Left cardiac atrium (tissue), 4 donors: ENCODE data around the gene NTM. TPM values are rescaled to one million over a fixed set of nuclear protein-coding genes. Genes with fewer than 3 reads are reported as not detected.
A peak's percentile ranks its signal among the peaks of the same experiment; 100 is the strongest.

Experiments
- ATAC-seq, 2 donors: fragments of 200-7000 bp; cut with Tn5 transposase; one replicate each; pipeline ENCODE4 v1.9.1; 2020; ENCODE audit warnings: mild to moderate bottlenecking in 2 of 2, moderate library complexity in 2 of 2
- DNase-seq: peaks from one replicate; pipeline ENCODE4 v3.0.0-alpha.2; 2020
- intact Hi-C, 2 donors: fragments of 100-400 bp; cut with DNase I; formaldehyde crosslinking; loops; one replicate each; pipeline versions ENCODE4 v1.14.1 to v1.15.1; 2022 to 2023
- total RNA-seq, 2 donors: library from RNA; stranded (reverse); fragmentation: NEBNext Ultra II Directional; extraction: Animal tissue kit (Norgen Biotek cat#: 25700); gene quantifications; one replicate each; pipeline ENCODE4 v1.2.1, GENCODE V29; 2021
- donor health status: DM: no; HTN: yes; CAD: no.
- donor health status: DM: no; HTN: yes; CAD: no; lungs with severe emphysema.
- donor health status: DM: yes; HTN: yes; CAD: no.
- donor health status: Dilated cardiomyopathy.

The NTM gene
- total RNA-seq, 2 donors from 2014 or later: 21.5 to 37.4 TPM

DNA sequence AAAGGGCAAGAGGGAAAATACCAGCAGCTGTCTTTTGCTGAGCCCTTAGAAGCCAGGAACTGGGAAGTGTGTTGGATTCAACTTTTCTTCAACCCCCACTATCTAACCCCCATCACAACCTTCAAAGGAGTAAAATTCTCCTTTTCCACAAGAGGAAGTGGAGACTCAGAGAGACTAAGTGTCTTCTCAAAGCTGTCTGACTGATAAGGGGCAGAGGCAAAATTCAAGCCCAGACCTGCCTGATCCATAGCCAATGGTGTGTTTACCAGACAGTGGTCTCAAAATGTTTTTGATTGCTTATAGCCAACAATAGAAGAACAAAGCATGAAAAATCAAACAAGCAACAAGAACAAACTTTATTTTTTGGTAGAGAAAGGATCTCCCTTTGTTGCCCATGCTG is 707.0 kb downstream of the NTM start:
- no peak for ATAC-seq
- DNase-seq: no peak
- intact Hi-C loops: no loop called here

DNA sequence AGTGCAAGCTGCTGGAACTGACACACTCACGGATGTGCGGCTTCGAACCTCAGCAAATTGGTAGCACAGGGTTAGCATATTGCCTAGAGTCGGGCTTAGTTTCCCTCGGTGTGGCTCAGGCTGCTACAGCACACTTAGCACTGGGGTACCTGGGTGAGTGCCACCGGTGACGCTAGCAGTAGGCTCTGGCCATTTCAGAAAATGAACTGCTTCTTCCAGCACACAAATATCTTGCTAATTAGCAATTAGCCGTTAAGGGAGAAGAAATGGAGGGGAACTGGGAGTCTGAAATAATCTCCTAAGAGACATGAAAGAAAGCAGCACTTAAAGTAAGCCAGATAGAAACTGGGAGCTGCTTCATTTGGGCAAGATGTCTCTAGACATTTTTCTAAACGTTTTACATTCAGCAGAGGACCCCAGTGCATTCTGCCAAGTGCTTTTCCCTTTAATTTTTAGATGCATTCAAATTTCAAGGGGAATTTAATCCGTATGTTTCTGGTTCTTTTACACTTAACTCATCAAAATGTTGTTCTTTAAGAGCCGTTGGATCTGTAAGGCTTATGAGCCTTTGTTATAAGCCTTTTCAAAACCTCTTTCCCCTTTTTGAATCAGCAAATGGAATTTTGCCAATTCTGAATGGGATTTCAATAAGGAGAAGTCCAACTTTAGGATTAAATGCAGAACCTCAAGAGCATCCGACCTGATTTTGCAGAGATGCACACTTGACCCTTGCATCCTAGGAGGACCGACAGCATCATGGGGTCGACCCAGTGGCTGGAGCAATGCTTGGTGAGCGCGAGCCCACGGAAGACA is 708.1 kb downstream of the NTM start:
- no peak for ATAC-seq
- intact Hi-C loops: no loop called here
- no peak for DNase-seq

DNA sequence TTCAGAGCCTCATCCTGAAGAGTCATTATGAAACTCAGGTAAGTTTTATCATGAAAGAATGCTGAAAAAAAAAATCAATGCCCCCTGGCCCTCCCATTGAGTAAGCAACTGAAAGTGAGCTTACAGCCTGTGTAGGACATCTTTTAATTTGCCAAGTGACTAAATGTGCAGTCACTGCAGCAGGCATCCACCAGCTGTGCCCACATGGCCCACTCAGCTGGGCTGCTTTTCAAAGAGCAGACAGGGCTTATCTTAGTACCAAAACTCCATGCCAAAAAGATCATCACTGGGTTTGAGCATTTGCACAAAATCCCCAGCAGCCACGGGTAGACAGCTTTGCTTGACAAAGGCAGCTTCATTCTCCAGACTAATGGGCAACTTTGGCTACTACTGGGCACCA is 709.7 kb downstream of the NTM start:
- DNase-seq (no peak), ATAC-seq (peak in 1 of 2 donors; percentile 72)
- intact Hi-C loops: no loop called here

DNA sequence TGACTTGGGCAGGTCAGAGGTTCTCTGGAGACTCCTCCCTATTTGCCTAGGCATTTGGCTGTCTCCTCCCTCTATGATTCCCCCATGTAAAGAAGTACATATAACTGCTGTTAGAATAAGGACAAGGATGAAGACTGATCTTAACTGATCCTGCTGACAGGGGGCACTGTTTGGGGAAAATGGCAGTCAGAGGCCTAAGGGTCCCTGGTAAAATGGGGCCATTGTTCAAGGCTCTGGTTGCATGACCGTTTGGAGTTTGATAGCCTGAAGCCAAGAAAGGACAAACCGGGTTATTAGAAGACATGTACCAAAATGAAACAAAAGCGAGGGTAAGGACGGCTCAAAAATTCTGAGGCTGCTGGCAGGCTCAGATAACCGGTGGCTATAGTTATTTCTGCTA is 712.2 kb downstream of the NTM start:
- intact Hi-C loops: no loop called here
- no peak for ATAC-seq
- DNase-seq: no peak

DNA sequence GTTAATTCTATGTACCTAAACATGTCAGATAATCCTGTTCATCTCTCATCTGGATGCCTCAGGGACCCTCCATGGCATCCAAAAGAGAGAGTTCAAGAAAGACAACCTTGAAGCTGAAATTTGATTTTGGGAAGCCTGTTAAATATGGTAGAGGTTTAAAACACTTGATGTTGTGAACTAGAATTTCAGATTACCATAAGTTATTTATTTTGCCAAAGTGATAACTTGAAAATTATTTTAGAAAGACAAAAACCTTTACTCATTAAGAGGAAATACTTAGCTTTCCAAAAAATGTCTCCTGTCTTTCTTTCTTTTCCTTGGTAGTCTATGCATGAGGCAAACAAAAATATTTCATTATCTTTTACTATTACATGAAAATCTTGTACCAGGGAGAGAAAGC is 714.0 kb downstream of the NTM start:
- ATAC-seq (no peak), DNase-seq (no peak)
- intact Hi-C loops: no loop called here

DNA sequence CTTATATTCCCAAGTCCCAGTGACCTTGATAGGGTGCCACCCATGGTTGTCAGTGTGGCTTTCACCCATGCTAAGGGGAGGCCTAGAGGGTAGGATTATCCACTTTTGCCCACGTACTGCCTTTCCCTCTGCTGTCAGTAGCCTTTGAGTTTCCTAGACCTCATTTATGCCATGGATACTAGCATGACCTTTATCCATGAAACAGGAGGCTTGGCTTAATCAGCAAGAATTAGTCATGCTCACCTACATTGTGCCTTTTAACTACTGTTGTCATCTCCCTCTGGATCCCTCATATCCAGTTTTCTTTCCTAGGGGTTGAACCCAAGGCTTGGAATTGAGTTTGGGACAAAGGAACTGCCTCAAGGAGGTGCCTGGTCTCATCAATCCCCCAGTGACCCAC is 716.7 kb downstream of the NTM start:
- intact Hi-C loops: no loop called here
- DNase-seq (no peak), ATAC-seq (no peak)

DNA sequence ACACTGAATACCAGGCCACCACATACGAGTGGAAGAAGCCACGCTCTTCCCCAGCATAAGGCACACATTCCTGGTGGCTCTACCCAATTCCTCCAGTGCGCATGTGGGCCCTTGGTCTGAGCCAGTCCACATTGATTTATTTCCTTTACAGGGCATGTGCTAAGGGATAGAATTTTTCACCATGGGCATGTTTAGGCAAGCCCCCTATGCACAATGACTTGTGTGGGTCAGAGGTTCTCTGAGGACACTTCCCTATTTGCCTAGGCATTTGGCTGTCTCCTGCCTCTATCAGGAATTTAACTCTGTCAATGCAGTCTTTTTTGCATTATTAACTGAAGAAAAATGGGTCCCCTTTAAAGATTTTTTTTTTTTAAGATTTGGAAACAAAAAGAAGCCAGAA is 718.1 kb downstream of the NTM start:
- intact Hi-C loops: no loop called here
- DNase-seq (no peak), ATAC-seq (no peak)

DNA sequence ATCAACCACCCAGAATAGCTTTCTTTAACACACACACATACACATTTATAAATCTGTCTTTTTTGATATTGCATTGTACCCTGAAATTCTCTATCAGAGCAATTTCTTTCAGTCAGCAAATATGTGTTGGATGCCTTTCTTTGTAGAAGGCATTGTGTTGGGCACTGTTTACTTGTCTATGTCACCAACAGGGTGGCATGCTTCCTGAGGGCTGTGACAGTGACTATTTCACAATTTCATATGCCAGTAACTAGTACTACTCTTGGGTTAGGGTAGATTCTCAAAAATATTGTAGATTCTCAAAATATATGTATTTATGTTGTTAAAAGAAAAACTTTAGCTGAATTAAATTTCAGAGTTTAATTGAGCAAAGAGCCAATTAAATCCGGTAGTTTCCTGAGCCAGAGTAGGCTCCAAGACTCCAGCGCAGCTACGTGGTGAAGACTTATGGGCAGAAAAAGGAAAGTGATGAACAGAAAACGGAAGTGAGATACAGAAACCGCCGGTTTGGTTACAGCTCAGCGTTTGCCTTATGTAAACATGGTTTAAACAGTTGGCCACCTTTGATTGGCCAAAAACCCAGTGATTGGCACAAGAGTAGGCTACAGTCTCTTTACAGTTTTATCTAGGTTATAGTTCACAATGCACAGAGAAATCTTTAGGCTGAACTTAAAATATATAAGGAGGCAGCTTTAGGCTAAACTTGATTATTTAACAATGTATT is 723.3 kb downstream of the NTM start:
- intact Hi-C loops: no loop called here
- ATAC-seq: no peak
- no peak for DNase-seq

DNA sequence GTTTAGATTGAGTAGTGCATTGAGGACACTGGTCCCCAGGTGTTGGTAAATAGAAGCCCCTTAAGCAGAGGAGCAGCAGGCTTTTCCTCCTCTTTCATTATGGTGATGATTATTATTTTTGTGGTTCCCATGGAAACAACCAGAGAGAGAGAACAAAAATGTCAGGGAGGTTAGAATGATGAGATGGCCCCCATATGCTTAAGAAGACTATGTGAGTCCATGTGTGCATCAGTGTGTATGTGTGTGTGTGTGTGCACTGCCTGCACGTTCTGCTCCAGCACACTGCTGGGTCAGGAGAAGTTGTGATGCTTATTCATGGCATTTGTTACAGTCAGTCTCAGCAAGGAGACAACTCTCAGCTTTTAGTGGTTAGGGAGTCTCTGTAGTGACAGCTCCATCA is 724.2 kb downstream of the NTM start:
- ATAC-seq: no peak

DNA sequence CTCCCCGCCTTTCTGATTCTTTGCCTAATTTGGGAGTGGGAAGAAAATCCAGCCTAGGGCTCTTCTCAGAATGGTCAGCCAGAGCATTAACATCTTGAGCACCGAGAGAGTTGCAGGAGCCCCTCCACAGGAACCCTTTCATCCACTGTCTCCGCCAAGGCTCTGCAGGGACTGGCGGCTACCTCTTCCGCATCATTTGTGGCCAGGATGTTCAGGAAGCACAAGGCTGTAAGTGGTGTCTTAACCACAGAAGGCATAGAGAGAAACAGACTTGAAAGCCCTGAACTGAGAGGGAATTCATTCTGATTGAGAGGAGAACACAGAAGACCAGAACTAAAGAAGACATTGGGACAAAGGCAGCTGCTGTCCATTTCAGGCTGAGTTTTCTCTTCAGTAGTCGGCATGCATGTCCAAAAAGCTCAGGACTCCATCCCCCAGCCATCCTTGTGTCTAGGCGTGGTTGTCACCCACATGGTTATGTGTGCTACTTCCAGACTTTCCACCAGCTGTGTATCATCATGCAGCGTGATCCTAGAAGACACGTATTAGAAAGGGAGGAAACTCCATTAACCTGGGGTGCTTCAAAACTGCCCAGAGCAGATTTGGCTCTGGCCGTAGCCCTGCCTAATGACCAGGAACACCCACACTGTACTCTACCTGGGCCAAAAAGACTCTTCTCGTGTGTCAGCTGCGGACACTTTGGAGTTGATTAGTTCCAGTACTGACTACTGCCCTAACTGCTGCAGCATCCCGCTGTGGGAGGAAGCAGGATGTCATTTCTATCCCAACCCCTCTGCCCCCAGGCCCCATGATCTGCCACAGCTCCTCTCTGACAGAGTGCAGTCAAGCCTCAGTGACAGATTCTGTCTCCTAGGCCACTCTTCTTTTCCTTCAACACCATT is 725.1 kb downstream of the NTM start:
- intact Hi-C loops: no loop called here
- DNase-seq (no peak), ATAC-seq (no peak)

More for the DNA sequence above, 724.2 kb downstream of the NTM start:
- intact Hi-C loops: no loop called here
- no peak for DNase-seq

DNA sequence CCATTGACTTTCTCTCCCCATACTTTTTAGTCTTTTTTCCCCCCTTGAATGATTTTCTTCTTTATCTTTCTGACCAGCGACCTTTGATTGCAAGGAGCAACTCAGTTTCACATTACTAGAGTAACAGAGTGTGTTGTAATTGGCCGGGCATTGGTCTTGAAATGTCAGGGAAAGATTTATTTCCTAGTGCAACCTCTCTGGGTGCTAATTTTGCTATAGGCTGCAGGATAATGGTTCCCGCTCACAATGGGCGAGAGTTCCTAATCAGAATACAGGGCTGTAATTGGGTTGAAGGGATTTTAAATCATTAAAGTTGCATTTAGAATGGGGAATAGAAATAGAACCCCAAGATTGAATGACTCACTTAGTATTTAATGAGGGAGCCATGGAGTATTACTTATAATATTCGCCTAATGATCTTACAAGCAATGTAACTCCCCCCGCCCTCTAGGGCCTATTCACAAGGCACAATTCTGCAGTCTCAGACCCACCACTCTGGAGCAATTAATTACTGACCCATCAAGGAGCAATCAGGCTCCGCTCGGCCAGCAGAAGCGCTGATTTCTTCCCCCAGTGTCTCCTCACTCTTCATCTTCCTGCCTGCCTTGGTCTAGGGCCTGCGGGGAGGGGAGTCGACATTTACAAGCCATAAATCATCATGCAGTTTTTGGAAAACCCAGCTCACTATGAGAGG is 725.9 kb downstream of the NTM start:
- intact Hi-C loops: no loop called here
- ATAC-seq (no peak), DNase-seq (no peak)

DNA sequence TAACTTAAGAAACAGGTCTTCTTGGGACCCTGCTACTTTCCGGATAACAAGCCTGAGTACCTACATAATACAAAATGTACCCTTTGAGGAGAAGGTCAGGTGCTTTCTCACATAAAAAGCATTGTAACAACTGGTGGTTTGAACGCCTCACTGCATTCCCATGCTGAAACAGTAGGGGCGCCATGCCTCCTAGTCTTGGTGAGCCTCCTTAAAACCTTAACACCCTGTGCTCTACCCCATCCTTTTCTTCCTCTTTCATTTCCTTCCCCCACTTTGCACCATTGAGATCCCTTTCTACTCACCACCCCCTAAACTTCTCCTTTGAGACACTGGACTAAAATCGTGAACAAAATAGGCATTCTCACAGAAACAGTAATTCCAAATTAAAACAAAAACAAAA is 729.3 kb downstream of the NTM start:
- DNase-seq (no peak), ATAC-seq (peak in 1 of 2 donors; percentile 30)
- intact Hi-C loops: no loop called here

DNA sequence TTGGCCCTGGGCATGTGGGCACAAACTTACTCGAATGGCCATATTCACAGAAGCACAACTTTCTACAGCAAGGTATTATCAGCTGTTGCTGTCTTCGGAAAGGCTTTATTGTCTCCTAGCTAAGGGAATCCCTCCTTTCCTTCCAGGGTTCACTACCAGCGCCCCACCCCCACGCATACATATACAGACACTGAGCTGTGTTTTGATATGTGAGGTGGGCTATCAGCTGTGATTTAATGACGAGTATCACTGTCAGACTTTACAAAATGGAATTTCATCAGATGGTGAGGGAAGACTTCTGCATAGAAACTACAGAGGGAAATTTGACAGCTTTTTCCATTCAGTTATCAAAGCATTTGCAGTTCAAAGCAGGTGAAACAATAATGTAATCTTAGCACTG is 730.2 kb downstream of the NTM start:
- ATAC-seq (no peak), DNase-seq (no peak)
- intact Hi-C loops: no loop called here

DNA sequence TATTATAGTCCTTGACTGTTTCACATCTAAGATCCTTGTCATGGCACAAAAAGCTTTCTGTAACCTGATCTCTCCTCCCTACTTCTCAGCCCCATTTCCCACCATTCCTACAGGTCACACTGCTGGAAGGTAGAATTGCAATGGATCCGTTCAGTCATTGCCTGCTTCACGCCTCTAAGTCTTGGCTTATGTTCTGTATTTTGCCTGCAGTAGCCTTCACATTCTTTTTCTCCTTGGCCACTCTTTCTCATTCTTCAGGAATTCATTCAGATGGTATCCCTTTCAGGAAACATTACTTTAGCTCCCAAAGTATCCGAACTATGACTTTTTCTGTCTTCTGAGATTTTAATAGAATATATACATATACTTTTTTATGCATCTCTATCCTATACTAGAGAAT is 731.5 kb downstream of the NTM start:
- ATAC-seq (no peak), DNase-seq (no peak)
- intact Hi-C loops: no loop called here

DNA sequence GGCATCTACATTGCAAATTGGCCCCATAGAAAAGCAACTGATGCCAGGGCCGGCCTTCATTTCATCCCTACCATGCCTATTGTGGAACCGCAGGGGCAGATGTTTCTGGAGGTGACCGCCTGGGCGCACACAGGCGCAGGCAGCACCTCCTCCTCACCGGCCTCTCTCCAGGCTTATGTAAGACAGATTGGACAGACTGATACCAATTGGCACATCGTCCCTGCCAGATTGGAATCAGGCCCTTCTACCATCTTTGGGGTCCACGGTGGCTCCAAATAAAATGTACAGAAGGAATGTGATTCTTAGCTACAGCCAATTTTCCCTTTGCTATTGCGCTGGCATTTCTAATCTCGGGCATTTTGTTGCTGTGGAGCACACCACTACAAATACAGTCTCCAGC is 732.6 kb downstream of the NTM start:
- ATAC-seq: no peak
- intact Hi-C loops: no loop called here
- DNase-seq: no peak

DNA sequence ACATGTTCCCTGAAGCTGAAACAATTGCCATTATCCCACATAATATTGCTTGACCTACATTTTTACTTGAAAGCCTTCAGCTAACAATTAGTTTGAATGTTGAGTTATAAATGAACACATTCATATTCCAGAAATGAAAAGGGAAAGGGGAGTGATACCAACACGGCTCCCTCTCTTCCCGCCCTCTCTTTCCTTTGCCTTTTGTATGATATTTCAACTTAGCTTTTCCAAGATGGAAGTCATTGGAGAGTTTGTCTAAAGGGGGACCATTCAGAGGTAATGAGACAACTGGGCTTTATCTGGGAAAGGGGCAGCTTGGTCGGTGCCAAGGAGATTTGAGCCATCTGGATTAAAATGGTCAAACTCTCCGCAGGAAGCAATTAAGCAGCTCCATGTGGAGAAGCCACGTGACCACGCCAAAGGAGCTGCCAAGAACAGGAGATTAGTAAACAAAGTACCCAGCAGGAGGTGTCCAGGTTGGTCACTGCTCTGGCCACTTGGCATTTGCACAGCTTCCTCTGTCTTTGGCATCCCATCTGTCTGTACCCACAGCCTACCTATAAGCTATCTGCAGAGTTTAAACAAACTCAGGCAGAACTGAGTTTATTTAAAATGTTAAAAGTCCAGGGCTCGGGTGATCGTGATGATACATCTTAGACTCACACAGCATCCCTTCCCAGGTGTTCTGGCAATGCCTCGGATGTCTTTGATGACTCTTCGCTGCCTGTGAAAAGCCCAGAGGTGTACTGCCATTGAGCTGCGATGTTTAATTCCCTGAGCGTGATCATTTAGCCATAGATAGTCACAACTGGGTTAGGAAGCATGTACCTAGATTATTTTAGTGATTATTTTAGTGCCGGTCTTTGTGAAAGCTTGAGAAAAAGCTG is 735.9 kb downstream of the NTM start:
- ATAC-seq (no peak), DNase-seq (no peak)
- intact Hi-C loops: no loop called here

DNA sequence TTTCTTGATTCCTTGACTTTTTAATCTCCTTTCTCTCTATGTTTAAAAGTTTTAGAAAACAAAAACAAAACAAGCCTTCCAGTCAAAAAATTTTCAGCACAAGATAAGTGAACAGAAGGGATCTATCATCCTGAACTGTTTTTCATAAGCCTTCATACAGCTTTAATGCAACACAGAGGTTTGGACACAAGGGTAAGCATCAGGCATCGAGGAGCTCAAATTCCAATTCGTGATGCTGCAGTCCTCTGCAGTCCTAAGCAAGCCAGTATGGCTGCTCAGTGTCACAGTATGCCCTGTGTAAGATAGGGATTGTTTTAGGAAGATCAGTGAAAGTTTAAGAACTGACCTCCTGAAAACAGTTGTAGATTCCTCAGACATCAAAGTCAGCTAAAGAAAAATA is 740.9 kb downstream of the NTM start:
- DNase-seq: no peak
- intact Hi-C loops: loop anchor here in 1 of 2 donors (5.0 kb wide), 1 partner anchor 291 kb away; no protein-coding TSS in a partner anchor
- ATAC-seq: peak in 1 of 2 donors; percentile 16

DNA sequence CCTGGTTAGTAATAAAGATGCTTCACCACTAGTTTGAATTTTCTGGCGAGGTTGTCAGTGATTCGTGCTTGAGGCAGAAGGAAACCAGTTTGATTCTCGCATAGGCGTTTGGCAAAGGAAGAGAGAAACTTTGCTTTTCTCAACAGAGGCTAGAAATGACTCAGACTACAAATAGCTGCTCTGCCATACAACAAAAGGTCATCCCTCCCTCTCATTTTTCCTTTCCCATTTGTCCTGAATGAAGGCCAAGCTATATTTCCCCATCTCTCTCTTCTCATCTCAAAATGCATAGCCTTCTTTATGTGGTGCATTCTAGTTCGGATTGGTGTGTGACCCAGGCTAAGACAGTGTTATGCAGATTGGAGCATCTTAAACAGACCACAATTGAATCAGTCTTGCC is 741.4 kb downstream of the NTM start:
- no peak for DNase-seq

More for the DNA sequence above, 741.4 kb downstream of the NTM start:
- peak in 1 of 2 donors; percentile 81 for ATAC-seq
- intact Hi-C loops: loop anchor here in 1 of 2 donors (5.0 kb wide), 1 partner anchor 290 kb away; no protein-coding TSS in a partner anchor
